GM12878 (cell line): ENCODE results near the gene ZNF48. TPM values are rescaled to one million over a fixed set of nuclear protein-coding genes. Genes with fewer than 3 reads are reported as not detected.

Source experiments
- ATAC-seq: fragments of 200-7000 bp; cut with Tn5 transposase; 3 replicates; pipeline ENCODE4 v1.9.1; 2020; ENCODE audit warnings: mild to moderate bottlenecking, moderate library complexity
- Bru-seq: library from RNA; stranded (reverse); fragments of 400-500 nt; gene quantifications from one replicate; lab custom pipeline; 2021; lab: Mats Ljungman, UMichigan
- BruChase-seq, 2 experiments: library from RNA; stranded (reverse); fragments of 400-500 nt; gene quantifications; one replicate each; lab custom pipeline; 2021; lab: Mats Ljungman, UMichigan
- BruUV-seq: library from RNA; stranded (reverse); fragments of 400-500 nt; replicated peaks from 2 replicates; lab custom pipeline; 2021; lab: Mats Ljungman, UMichigan
- CTCF ChIA-PET: fragments of 300-600 bp; sonication (Branson Sonifier 250); formaldehyde crosslinking; extraction: SDS; loops from one replicate; lab custom pipeline; 2021; ENCODE audit warnings: inconsistent platforms; lab: Yijun Ruan, JAX
- POLR2A ChIA-PET: fragments of 350-600 bp; formaldehyde crosslinking; extraction: SDS; loops from one replicate; lab custom pipeline; 2021; ENCODE audit warnings: inconsistent platforms; lab: Charles Lee
- RAD21 ChIA-PET: fragments of 300-600 bp; sonication (Branson Sonifier 250); formaldehyde crosslinking; loops from one replicate; lab custom pipeline; 2023; ENCODE audit warnings: antibody characterized with exemption; ENCODE audit not compliant: unreplicated experiment; lab: Charles Lee
- SMC1A ChIA-PET: fragments of 300-600 bp; sonication (Branson Sonifier 250); formaldehyde crosslinking; loops from one replicate; lab custom pipeline; 2023; ENCODE audit not compliant: unreplicated experiment, uncharacterized antibody; lab: Charles Lee
- DNase-seq: peaks from one replicate; pipeline ENCODE4 v3.0.0-alpha.2; 2011; ENCODE audit warnings: low read depth, low spot score
- FAIRE-seq: peaks from 3 replicates; lab custom pipeline; 2011; peaks lifted over from hg19 to GRCh38; lab: Jason Lieb, UNC
- H2AFZ ChIP-seq: 2 replicates; pipeline ENCODE4 v1.6.0; 2011; ENCODE audit warnings: low read depth, low read length, control low read depth; ENCODE audit not compliant: control insufficient read depth
- H3K27ac ChIP-seq: 2 replicates; pipeline ENCODE4 v1.5.1; 2011; ENCODE audit warnings: control low read depth; ENCODE audit not compliant: control insufficient read depth, insufficient read depth
- H3K27me3 ChIP-seq, 2 experiments: replicated peaks in 1 of 2; 2 replicates each; pipeline versions ENCODE4 v1.6.0 to v1.6.1; 2011; ENCODE audit warnings: low read length in 1 of 2; ENCODE audit not compliant: control insufficient read depth in 2 of 2, insufficient read depth in 2 of 2
- H3K36me3 ChIP-seq, 2 experiments: 2 replicates each; pipeline ENCODE4 v1.5.1; 2011; ENCODE audit warnings: low read length in 1 of 2; ENCODE audit not compliant: control insufficient read depth in 2 of 2, insufficient read depth in 2 of 2
- H3K4me1 ChIP-seq: 2 replicates; pipeline ENCODE4 v1.6.1; 2011; ENCODE audit warnings: mild to moderate bottlenecking, low read length, moderate library complexity, mixed read lengths; ENCODE audit not compliant: control insufficient read depth, insufficient read depth
- H3K4me2 ChIP-seq: 2 replicates; pipeline ENCODE4 v1.6.0; 2011; ENCODE audit warnings: control low read depth; ENCODE audit not compliant: control insufficient read depth, insufficient read depth
- H3K4me3 ChIP-seq: fragments of 200-600 bp; sonication (generic); 2 replicates; pipeline ENCODE4 v1.5.1; 2016
- H3K79me2 ChIP-seq: 2 replicates; pipeline ENCODE4 v1.6.0; 2011; ENCODE audit warnings: low read length; ENCODE audit not compliant: control insufficient read depth, insufficient read depth
- H3K9ac ChIP-seq: 2 replicates; pipeline ENCODE4 v1.8.0; 2011; ENCODE audit warnings: low read length, control low read depth, mixed read lengths; ENCODE audit not compliant: control insufficient read depth, insufficient read depth
- H3K9me3 ChIP-seq: replicated peaks from 3 replicates; pipeline ENCODE4 v1.5.1; 2011; ENCODE audit warnings: mild to moderate bottlenecking, low read length; ENCODE audit not compliant: control insufficient read depth, insufficient read depth
- H4K20me1 ChIP-seq: 2 replicates; pipeline ENCODE4 v1.6.0; 2011; ENCODE audit not compliant: control insufficient read depth, insufficient read depth
- CREM ChIP-seq: IDR thresholded peaks from 2 replicates; pipeline ENCODE4 v1.6.1; 2014; ENCODE audit warnings: antibody characterized with exemption, low read depth
- IRF5 ChIP-seq: fragments of 450-650 bp; IDR thresholded peaks from 2 replicates; pipeline ENCODE4 v1.6.1; 2017; ENCODE audit warnings: borderline replicate concordance
- RCOR1 ChIP-seq: conservative IDR thresholded peaks from 2 replicates; pipeline ENCODE4 v1.6.1; 2012; ENCODE audit warnings: low read depth, low read length, improper control_type of control experiment
- RUNX3 ChIP-seq: IDR thresholded peaks from 2 replicates; pipeline ENCODE4 v1.6.1; 2012; ENCODE audit warnings: low read length, inconsistent platforms
- SMARCA5 ChIP-seq: fragments of 450-650 bp; IDR thresholded peaks from 2 replicates; pipeline ENCODE4 v1.6.1; 2017; ENCODE audit warnings: mild to moderate bottlenecking
- TCF7 ChIP-seq: IDR thresholded peaks from 2 replicates; pipeline ENCODE4 v1.6.1; 2014; ENCODE audit warnings: antibody characterized with exemption, borderline replicate concordance
- USF1 ChIP-seq: IDR thresholded peaks from 2 replicates; pipeline ENCODE4 v1.6.1; 2011; ENCODE audit warnings: borderline replicate concordance, low read depth, mild to moderate bottlenecking, moderate library complexity, mixed read lengths, low read length; ENCODE audit not compliant: insufficient read depth; ENCODE audit errors: extremely low read length
- ZNF687 ChIP-seq: fragments of 450-650 bp; IDR thresholded peaks from 2 replicates; pipeline ENCODE4 v1.6.1; 2017; ENCODE audit warnings: mild to moderate bottlenecking, moderate library complexity
- WGBS: methylation state at CpG from one replicate; pipeline ENCODE4 v1.1.6; 2016; ENCODE audit warnings: low lambda C conversion rate; ENCODE audit not compliant: insufficient replicate concordance, insufficient coverage; ENCODE audit errors: missing lambda C conversion rate; 5-methylcytosine and 5-hydroxymethylcytosine counted together
- in situ Hi-C: fragments of 300-500 bp; cut with MboI; formaldehyde crosslinking; loops from 9 replicates; pipeline ENCODE4 v1.14.3; 2018; ENCODE audit warnings: mixed read lengths
- intact Hi-C: fragments of 100-400 bp; cut with micrococcal nuclease; formaldehyde crosslinking; loops from one replicate; pipeline ENCODE4 v1.14.2; 2022; ENCODE audit not compliant: unreplicated experiment
- long read RNA-seq, 2 experiments: library from polyadenylated mRNA; unstranded; transcript quantifications; one replicate each; pipeline ENCODE4 v2.0.0, GENCODE V29; 2019 to 2020
- polyA minus RNA-seq, 3 experiments: library from RNA; depleted of rRNA, polyadenylated mRNA; stranded (reverse); fragments of >200 nt; gene quantifications; 2 replicates each; pipeline ENCODE4 v1.2.3, GENCODE V29; 2011
- polyA plus RNA-seq, 11 experiments: library from polyadenylated mRNA; depleted of rRNA in 4 of 11; unstranded in 6 of 11; stranded (reverse) in 5 of 11; fragments of >200 nt; fragmentation: Nextera tagmentation in 4 of 11; fragmentation: Illumina TruSeq in 1 of 11; extraction: Ambion mirVana in 4 of 11; extraction: Trizol in 1 of 11; gene quantifications; 1 replicate in 1 of 11; 2 replicates in 10 of 11; pipeline versions ENCODE4 v1.2.1 to v1.2.3, GENCODE V29; 2011 to 2016; ENCODE audit warnings: inconsistent platforms in 2 of 11, missing spikeins in 2 of 11, low read depth in 1 of 11
- total RNA-seq, 4 experiments: library from RNA; depleted of rRNA in 3 of 4; stranded (reverse); fragments of >200 nt in 3 of 4; fragmentation: Illumina TruSeq in 1 of 4; extraction: Trizol in 1 of 4; gene quantifications; 2 replicates each; pipeline versions ENCODE4 v1.2.1 to v1.2.3, GENCODE V29; 2013 to 2021

ZNF48 gene
- total RNA-seq (2013; cell fraction: nucleolus; rRNA removed), result 11.9 and 12.6 TPM in 2 replicates
- total RNA-seq (2014; rRNA removed) (10.5 and 10.6 TPM in 2 replicates), total RNA-seq (2014; rRNA removed; fragmentation: Illumina TruSeq; extraction: Trizol) (6.4 and 6.6 TPM in 2 replicates), total RNA-seq (2021) (11.1 and 12.0 TPM in 2 replicates), polyA plus RNA-seq (2011; rRNA removed) (3.2 and 4.0 TPM in 2 replicates), polyA plus RNA-seq (2014; fragmentation: Illumina TruSeq; extraction: Trizol) (1.3 and 4.5 TPM in 2 replicates), polyA plus RNA-seq (2014; fragmentation: Nextera tagmentation; extraction: Ambion mirVana) (1 to 10 TPM in 1 of 2 experiments, under 1 TPM in 1; 0.14 to 1.0 TPM), polyA plus RNA-seq (2014; rRNA removed) (7.0 and 8.6 TPM in 2 replicates), polyA plus RNA-seq (2016; fragmentation: Nextera tagmentation; extraction: Ambion mirVana) (1 to 10 TPM in 1 of 2 experiments, under 1 TPM in 1; 0.88 to 1.2 TPM), polyA minus RNA-seq (2011; rRNA and poly(A)+ RNA removed) (5.3 and 8.5 TPM in 2 replicates), Bru-seq, nascent RNA (percentile 43 among the genes with signal in this experiment), BruChase-seq, experiment 1, labeled RNA remaining after a 6-hour chase (percentile 34 among the genes with signal in this experiment), BruChase-seq, experiment 2, labeled RNA remaining after a 2-hour chase (percentile 43 among the genes with signal in this experiment)
- 2.0 TPM for polyA plus RNA-seq (2011; ENCODE audit: low read depth)
- 5.7 and 5.9 TPM in 2 replicates for polyA plus RNA-seq (2011; cell fraction: cytosol; rRNA removed)
- polyA plus RNA-seq (2011; cell fraction: nucleus; rRNA removed), result 7.3 and 8.5 TPM in 2 replicates
- polyA plus RNA-seq (2012), result 3.8 and 4.6 TPM in 2 replicates
- polyA minus RNA-seq (2011; cell fraction: cytosol; rRNA and poly(A)+ RNA removed), result 2.8 and 3.8 TPM in 2 replicates
- 4.7 and 6.3 TPM in 2 replicates for polyA minus RNA-seq (2011; cell fraction: nucleus; rRNA and poly(A)+ RNA removed)
- long read RNA-seq, experiment 1, partial matches to known transcripts, result 0 of 1 reads
- long read RNA-seq, experiment 1, other reads (novel, unspliced or antisense), result 0 of 1 reads
- long read RNA-seq, experiment 2, result 0 reads

- ChIA-PET POLR2A (interaction anchor here (0.6 to 3.1 kb wide), 8 partner anchors 10 to 77 kb away, joined by 3 to 25 read pairs (median 5); partner anchors contain the start of genes ITGAL, SEPTIN1 and ZNF771), SMC1A (interaction anchor here (1.0 to 2.4 kb wide), 7 partner anchors 10 to 140 kb away, joined by 3 to 12 read pairs (median 5); partner anchors contain the start of genes DCTPP1, SEPTIN1, TBC1D10B and ZNF771), RAD21 (interaction anchor here (0.9 to 2.4 kb wide), 7 partner anchors 12 to 266 kb away, joined by 3 to 32 read pairs (median 6); partner anchors contain the start of genes SEPTIN1, TBC1D10B, ZNF747 and ZNF771), CTCF (interaction anchor here (0.6 to 3.3 kb wide), 12 partner anchors 13 to 212 kb away, joined by 3 to 29 read pairs (median 3); partner anchors contain the start of genes CORO1A, DCTPP1, SEPTIN1 and ZNF771)
- in situ Hi-C loops, result no loop called here
- peak within 1 kb of the TSS; percentile 92 for H3K4me3 ChIP-seq
- H3K9ac ChIP-seq, result peak within 1 kb of the TSS; percentile 63
- H3K9me3 ChIP-seq, result no peaks in the 10 kb centered on the region
- peak within 1 kb of the TSS; percentile 42 for H3K27ac ChIP-seq
- H3K4me1 ChIP-seq, result peaks cover 13% of the 10 kb centered on the region
- H3K27me3 ChIP-seq, result no peaks in the 10 kb centered on the region
- no peak for DNase-seq
- ATAC-seq, result peak; percentile 90
- intact Hi-C loops, result no loop called here
- H3K4me2 ChIP-seq, result peak within 1 kb of the TSS; percentile 92
- no TSS peak for BruUV-seq
- H4K20me1 ChIP-seq, result no peaks in the 10 kb centered on the region
- WGBS, result under 1% methylated on average over 82 of the region's 103 CpGs
- peaks cover 0 to 2% of the 10 kb centered on the region in 2 experiments; a peak in 3 of 4 replicates for H3K36me3 ChIP-seq
- no peak for FAIRE-seq
- peak within 1 kb of the TSS; percentile 85 for H2AFZ ChIP-seq
- H3K79me2 ChIP-seq, result peaks cover 5% of the 10 kb centered on the region
- TF ChIP-seq TCF7, result no peak
- peak; percentile 35; the same call in 1 of the 2 replicates for TF ChIP-seq CREM
- TF ChIP-seq RUNX3, result peak; percentile 53; the same call in 1 of the 2 replicates
- no peak for TF ChIP-seq RCOR1
- TF ChIP-seq IRF5, result no peak
- TF ChIP-seq ZNF687, result peak; percentile 36
- 0 out of 2 replicates have a peak, but pooled peaks have one; percentile 80 for TF ChIP-seq SMARCA5
- TF ChIP-seq USF1, result no peak
Measured at GRCh38 chr16:30395155-30395991, at the start of gene ZNF48. Gene ZNF48, plus strand, starts transcription at chr16:30395420. Its CDS starts 375 bp downstream, at chr16:30395795.
